SK-N-SH treated with all-trans-retinoic acid at 6 μM for 48 hours (cell line): ENCODE measurements around the gene SEC24D.

Experiments used
- ATAC-seq: fragments of 200-7000 bp; cut with Tn5 transposase; 3 replicates; pipeline ENCODE4 v1.9.1; 2020; ENCODE audit warnings: mild to moderate bottlenecking, moderate library complexity
- ARNTL ChIP-seq: fragments of 450-650 bp; formaldehyde crosslinking; IDR thresholded peaks from 2 replicates; pipeline ENCODE4 v1.5.0; 2020; ENCODE audit warnings: low read depth, mild to moderate bottlenecking, moderate library complexity, borderline replicate concordance
- BACH2 ChIP-seq: fragments of 250-450 bp; sonication (Bioruptor Pico); IDR thresholded peaks from 2 replicates; pipeline ENCODE4 v1.9.0; 2021; ENCODE audit warnings: mild to moderate bottlenecking, borderline replicate concordance
- CSDC2 ChIP-seq: fragments of 250-450 bp; sonication (Bioruptor Pico); IDR thresholded peaks from 2 replicates; pipeline ENCODE4 v1.5.0; 2020; ENCODE audit warnings: mild to moderate bottlenecking, moderate library complexity
- CSRNP3 ChIP-seq: fragments of 250-450 bp; sonication (Bioruptor Pico); IDR thresholded peaks from 2 replicates; pipeline ENCODE4 v1.5.1; 2021; ENCODE audit warnings: mild to moderate bottlenecking, moderate library complexity
- ESRRG ChIP-seq: fragments of 250-450 bp; sonication (Bioruptor Pico); IDR thresholded peaks from 2 replicates; pipeline ENCODE4 v1.6.1; 2021; ENCODE audit warnings: mild to moderate bottlenecking
- GLIS3 ChIP-seq: fragments of 250-450 bp; sonication (Bioruptor Pico); IDR thresholded peaks from 2 replicates; pipeline ENCODE4 v1.5.0; 2020; ENCODE audit warnings: mild to moderate bottlenecking, moderate library complexity
- ISL1 ChIP-seq: fragments of 250-450 bp; sonication (Bioruptor Pico); IDR thresholded peaks from 2 replicates; pipeline ENCODE4 v2.1.2; 2022; ENCODE audit warnings: mild to moderate bottlenecking, moderate library complexity
- OSR1 ChIP-seq: fragments of 250-450 bp; sonication (Bioruptor Pico); IDR thresholded peaks from 2 replicates; pipeline ENCODE4 v1.8.0; 2022; ENCODE audit warnings: moderate library complexity, mild to moderate bottlenecking, inconsistent platforms
- PPARA ChIP-seq: fragments of 250-450 bp; sonication (Bioruptor Pico); IDR thresholded peaks from 2 replicates; pipeline ENCODE4 v1.5.0; 2020; ENCODE audit warnings: mild to moderate bottlenecking, borderline replicate concordance
- RARB ChIP-seq: fragments of 250-450 bp; sonication (Bioruptor Pico); IDR thresholded peaks from 2 replicates; pipeline ENCODE4 v1.8.0; 2021; ENCODE audit warnings: mild to moderate bottlenecking, moderate library complexity
- SNAI2 ChIP-seq: fragments of 250-450 bp; sonication (Bioruptor Pico); IDR thresholded peaks from 2 replicates; pipeline ENCODE4 v1.5.0; 2020; ENCODE audit warnings: mild to moderate bottlenecking, moderate library complexity
- TOX ChIP-seq: fragments of 250-450 bp; sonication (Bioruptor Pico); IDR thresholded peaks from 2 replicates; pipeline ENCODE4 v1.8.0; 2021; ENCODE audit warnings: mild to moderate bottlenecking, moderate library complexity, borderline replicate concordance
- ZC3H10 ChIP-seq: fragments of 250-450 bp; sonication (Bioruptor Pico); IDR thresholded peaks from 2 replicates; pipeline ENCODE4 v1.5.1; 2021; ENCODE audit warnings: mild to moderate bottlenecking, moderate library complexity
- ZFP3 ChIP-seq: fragments of 250-450 bp; sonication (Bioruptor Pico); IDR thresholded peaks from 2 replicates; pipeline ENCODE4 v1.5.0; 2020; ENCODE audit warnings: mild to moderate bottlenecking, moderate library complexity
- ZFP30 ChIP-seq: fragments of 450-650 bp; formaldehyde crosslinking; IDR thresholded peaks from 2 replicates; pipeline ENCODE4 v1.5.0; 2022; ENCODE audit warnings: mild to moderate bottlenecking, moderate library complexity
- ZNF565 ChIP-seq: fragments of 450-650 bp; formaldehyde crosslinking; conservative IDR thresholded peaks from 2 replicates; pipeline ENCODE4 v1.5.0; 2020; ENCODE audit warnings: low read depth, mild to moderate bottlenecking, moderate library complexity
- ZNF70 ChIP-seq: fragments of 450-650 bp; formaldehyde crosslinking; IDR thresholded peaks from 2 replicates; pipeline ENCODE4 v1.5.0; 2020; ENCODE audit warnings: mild to moderate bottlenecking, moderate library complexity
- ZNF8 ChIP-seq: fragments of 450-650 bp; formaldehyde crosslinking; IDR thresholded peaks from 2 replicates; pipeline ENCODE4 v1.5.0; 2020; ENCODE audit warnings: mild to moderate bottlenecking, moderate library complexity
- TF ChIP-seq, protein P1 (sequence below): fragments of 250-450 bp; sonication (Bioruptor Pico); IDR thresholded peaks from 2 replicates; pipeline ENCODE4 v1.5.0; 2020; ENCODE audit warnings: mild to moderate bottlenecking, moderate library complexity
- TF ChIP-seq, protein P2 (sequence below): fragments of 250-450 bp; sonication (Bioruptor Pico); IDR thresholded peaks from 2 replicates; pipeline ENCODE4 v1.5.1; 2020; ENCODE audit warnings: low read depth, mild to moderate bottlenecking, moderate library complexity
- TF ChIP-seq, protein P3 (sequence below): fragments of 250-450 bp; sonication (Bioruptor Pico); IDR thresholded peaks from 2 replicates; pipeline ENCODE4 v1.8.0; 2021; ENCODE audit warnings: low read depth, mild to moderate bottlenecking, moderate library complexity, borderline replicate concordance

SEC24D gene

GRCh38 chr4:118825799-118826198 is 10.1 kb downstream of the SEC24D start:
- TF ChIP-seq RARB (CRISPR knock-in tag) = no peak
- no peak for TF ChIP-seq ARNTL (CRISPR knock-in tag)
- TF ChIP-seq, protein P1, sequence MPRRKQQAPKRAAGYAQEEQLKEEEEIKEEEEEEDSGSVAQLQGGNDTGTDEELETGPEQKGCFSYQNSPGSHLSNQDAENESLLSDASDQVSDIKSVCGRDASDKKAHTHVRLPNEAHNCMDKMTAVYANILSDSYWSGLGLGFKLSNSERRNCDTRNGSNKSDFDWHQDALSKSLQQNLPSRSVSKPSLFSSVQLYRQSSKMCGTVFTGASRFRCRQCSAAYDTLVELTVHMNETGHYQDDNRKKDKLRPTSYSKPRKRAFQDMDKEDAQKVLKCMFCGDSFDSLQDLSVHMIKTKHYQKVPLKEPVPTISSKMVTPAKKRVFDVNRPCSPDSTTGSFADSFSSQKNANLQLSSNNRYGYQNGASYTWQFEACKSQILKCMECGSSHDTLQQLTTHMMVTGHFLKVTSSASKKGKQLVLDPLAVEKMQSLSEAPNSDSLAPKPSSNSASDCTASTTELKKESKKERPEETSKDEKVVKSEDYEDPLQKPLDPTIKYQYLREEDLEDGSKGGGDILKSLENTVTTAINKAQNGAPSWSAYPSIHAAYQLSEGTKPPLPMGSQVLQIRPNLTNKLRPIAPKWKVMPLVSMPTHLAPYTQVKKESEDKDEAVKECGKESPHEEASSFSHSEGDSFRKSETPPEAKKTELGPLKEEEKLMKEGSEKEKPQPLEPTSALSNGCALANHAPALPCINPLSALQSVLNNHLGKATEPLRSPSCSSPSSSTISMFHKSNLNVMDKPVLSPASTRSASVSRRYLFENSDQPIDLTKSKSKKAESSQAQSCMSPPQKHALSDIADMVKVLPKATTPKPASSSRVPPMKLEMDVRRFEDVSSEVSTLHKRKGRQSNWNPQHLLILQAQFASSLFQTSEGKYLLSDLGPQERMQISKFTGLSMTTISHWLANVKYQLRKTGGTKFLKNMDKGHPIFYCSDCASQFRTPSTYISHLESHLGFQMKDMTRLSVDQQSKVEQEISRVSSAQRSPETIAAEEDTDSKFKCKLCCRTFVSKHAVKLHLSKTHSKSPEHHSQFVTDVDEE = no peak
- no peak for TF ChIP-seq CSDC2 (CRISPR knock-in tag)
- TF ChIP-seq SNAI2 (CRISPR knock-in tag) = no peak
- TF ChIP-seq PPARA (CRISPR knock-in tag) = no peak
- TF ChIP-seq GLIS3 = no peak
- TF ChIP-seq ZNF8 (CRISPR knock-in tag) = no peak
- TF ChIP-seq OSR1 (CRISPR knock-in tag) = no peak
- no peak for TF ChIP-seq ESRRG
- TF ChIP-seq, protein P2, sequence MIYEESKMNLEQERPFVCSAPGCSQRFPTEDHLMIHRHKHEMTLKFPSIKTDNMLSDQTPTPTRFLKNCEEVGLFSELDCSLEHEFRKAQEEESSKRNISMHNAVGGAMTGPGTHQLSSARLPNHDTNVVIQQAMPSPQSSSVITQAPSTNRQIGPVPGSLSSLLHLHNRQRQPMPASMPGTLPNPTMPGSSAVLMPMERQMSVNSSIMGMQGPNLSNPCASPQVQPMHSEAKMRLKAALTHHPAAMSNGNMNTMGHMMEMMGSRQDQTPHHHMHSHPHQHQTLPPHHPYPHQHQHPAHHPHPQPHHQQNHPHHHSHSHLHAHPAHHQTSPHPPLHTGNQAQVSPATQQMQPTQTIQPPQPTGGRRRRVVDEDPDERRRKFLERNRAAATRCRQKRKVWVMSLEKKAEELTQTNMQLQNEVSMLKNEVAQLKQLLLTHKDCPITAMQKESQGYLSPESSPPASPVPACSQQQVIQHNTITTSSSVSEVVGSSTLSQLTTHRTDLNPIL (CRISPR knock-in tag) = no peak
- TF ChIP-seq ZFP30 (CRISPR knock-in tag) = no peak
- no peak for TF ChIP-seq ZC3H10 (CRISPR knock-in tag)
- TF ChIP-seq, protein P3, sequence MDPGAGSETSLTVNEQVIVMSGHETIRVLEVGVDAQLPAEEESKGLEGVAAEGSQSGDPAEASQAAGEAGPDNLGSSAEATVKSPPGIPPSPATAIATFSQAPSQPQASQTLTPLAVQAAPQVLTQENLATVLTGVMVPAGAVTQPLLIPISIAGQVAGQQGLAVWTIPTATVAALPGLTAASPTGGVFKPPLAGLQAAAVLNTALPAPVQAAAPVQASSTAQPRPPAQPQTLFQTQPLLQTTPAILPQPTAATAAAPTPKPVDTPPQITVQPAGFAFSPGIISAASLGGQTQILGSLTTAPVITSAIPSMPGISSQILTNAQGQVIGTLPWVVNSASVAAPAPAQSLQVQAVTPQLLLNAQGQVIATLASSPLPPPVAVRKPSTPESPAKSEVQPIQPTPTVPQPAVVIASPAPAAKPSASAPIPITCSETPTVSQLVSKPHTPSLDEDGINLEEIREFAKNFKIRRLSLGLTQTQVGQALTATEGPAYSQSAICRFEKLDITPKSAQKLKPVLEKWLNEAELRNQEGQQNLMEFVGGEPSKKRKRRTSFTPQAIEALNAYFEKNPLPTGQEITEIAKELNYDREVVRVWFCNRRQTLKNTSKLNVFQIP = no peak
- no peak for ATAC-seq

- TF ChIP-seq, protein P3 = no peak
- TF ChIP-seq TOX (CRISPR knock-in tag) = no peak
- no peak for TF ChIP-seq ESRRG
- no peak for TF ChIP-seq ARNTL (CRISPR knock-in tag)
- TF ChIP-seq RARB (CRISPR knock-in tag) = no peak
- no peak for TF ChIP-seq ZFP3
- no peak for TF ChIP-seq CSRNP3 (CRISPR knock-in tag)
- TF ChIP-seq, protein P1 = no peak
- TF ChIP-seq, protein P2 (CRISPR knock-in tag) = no peak
- TF ChIP-seq ZC3H10 (CRISPR knock-in tag) = no peak
- no peak for TF ChIP-seq ZFP30 (CRISPR knock-in tag)
- no peak for TF ChIP-seq ISL1 (CRISPR knock-in tag)
- no peak for TF ChIP-seq OSR1 (CRISPR knock-in tag)
- TF ChIP-seq ZNF70 (CRISPR knock-in tag) = no peak
- no peak for TF ChIP-seq ZNF565 (CRISPR knock-in tag)
- no peak for TF ChIP-seq BACH2 (CRISPR knock-in tag)
- ATAC-seq = no peak
These were observed 11.8 kb downstream of the SEC24D start for GRCh38 chr4:118824141-118824540.
